Activated T-cell treated with anti-CD3 and anti-CD28 coated beads, Interleukin-2, amount 50 U/mL, for 4 hours (primary cell): ENCODE data around the gene RS1. TPM values are rescaled to one million over a fixed set of nuclear protein-coding genes. Genes with fewer than 3 reads are reported as not detected.

ENCODE experiments used
- ATAC-seq, 2 donors: fragments of 200-7000 bp; cut with Tn5 transposase; one replicate each; pipeline ENCODE4 v1.10.0; 2021
- DNase-seq: peaks from one replicate; pipeline ENCODE4 v3.0.0-alpha.2; 2020
- H3K27me3 Mint-ChIP-seq: one replicate; pipeline ENCODE4 v1.8.0; 2021; ENCODE audit warnings: low read depth, mixed read lengths
- H3K36me3 Mint-ChIP-seq: one replicate; pipeline ENCODE4 v1.8.0; 2022; ENCODE audit warnings: mixed read lengths; ENCODE audit not compliant: insufficient read depth
- H3K4me1 Mint-ChIP-seq: one replicate; pipeline ENCODE4 v1.8.0; 2021; ENCODE audit warnings: low read depth, mixed read lengths
- H3K4me3 Mint-ChIP-seq: one replicate; pipeline ENCODE4 v1.8.0; 2021; ENCODE audit warnings: mild to moderate bottlenecking, moderate library complexity, mixed read lengths
- H3K9me3 Mint-ChIP-seq: one replicate; pipeline ENCODE4 v1.8.0; 2021; ENCODE audit warnings: mixed read lengths
- total RNA-seq, 3 donors: library from RNA; stranded (reverse); gene quantifications; one replicate each; pipeline ENCODE4 v1.2.1, GENCODE V29; 2021

The RS1 gene
- total RNA-seq, 3 donors from 2014 or later = not detected

- no peak overlapping the region for H3K4me3 Mint-ChIP-seq
- ATAC-seq = no peak
- DNase-seq = no peak
These were observed 22.4 kb downstream of the RS1 start for GRCh38 chrX:18649498-18649951.

GRCh38 chrX:18647621-18648020 lies 24.3 kb downstream of the RS1 start:
- Mint-ChIP-seq H3K36me3 (no peaks in the 10 kb centered on the region), H3K27me3 (no peaks in the 10 kb centered on the region), H3K9me3 (no peaks in the 10 kb centered on the region), H3K4me3 (no peak overlapping the region), H3K4me1 (no peaks in the 10 kb centered on the region)
- ATAC-seq (no peak), DNase-seq (no peak)

More at GRCh38 chrX:18649498-18649951, 22.4 kb downstream of the RS1 start:
- no peaks in the 10 kb centered on the region for H3K4me1 Mint-ChIP-seq
- H3K27me3 Mint-ChIP-seq = no peaks in the 10 kb centered on the region
- no peaks in the 10 kb centered on the region for H3K36me3 Mint-ChIP-seq
- no peaks in the 10 kb centered on the region for H3K9me3 Mint-ChIP-seq

GRCh38 chrX:18643853-18644252 lies 28.1 kb downstream of the RS1 start:
- H3K27me3 Mint-ChIP-seq = no peaks in the 10 kb centered on the region
- no peak for DNase-seq
- H3K9me3 Mint-ChIP-seq = no peaks in the 10 kb centered on the region
- H3K4me3 Mint-ChIP-seq = no peak overlapping the region
- no peak for ATAC-seq
- H3K36me3 Mint-ChIP-seq = no peaks in the 10 kb centered on the region
- no peaks in the 10 kb centered on the region for H3K4me1 Mint-ChIP-seq

- H3K4me1 Mint-ChIP-seq = no peaks in the 10 kb centered on the region
- H3K36me3 Mint-ChIP-seq = no peaks in the 10 kb centered on the region
- no peaks in the 10 kb centered on the region for H3K27me3 Mint-ChIP-seq
- no peaks in the 10 kb centered on the region for H3K9me3 Mint-ChIP-seq
- ATAC-seq = no peak
- DNase-seq = no peak
- H3K4me3 Mint-ChIP-seq = no peak overlapping the region
These were observed 28.7 kb downstream of the RS1 start for GRCh38 chrX:18643243-18643642.

GRCh38 chrX:18640686-18641085 lies 31.2 kb downstream of the RS1 start:
- Mint-ChIP-seq H3K9me3 (no peaks in the 10 kb centered on the region), H3K4me3 (no peak overlapping the region), H3K4me1 (no peaks in the 10 kb centered on the region), H3K27me3 (no peaks in the 10 kb centered on the region), H3K36me3 (no peaks in the 10 kb centered on the region)
- no peak for DNase-seq
- no peak for ATAC-seq

- H3K9me3 Mint-ChIP-seq = no peaks in the 10 kb centered on the region
- DNase-seq (no peak), ATAC-seq (no peak)
- H3K4me3 Mint-ChIP-seq = no peak overlapping the region
- no peaks in the 10 kb centered on the region for H3K4me1 Mint-ChIP-seq
- peaks cover 1% of the 10 kb centered on the region for H3K36me3 Mint-ChIP-seq
- no peaks in the 10 kb centered on the region for H3K27me3 Mint-ChIP-seq
These were observed 32.6 kb downstream of the RS1 start for GRCh38 chrX:18639280-18639679.

- Mint-ChIP-seq H3K9me3 (no peaks in the 10 kb centered on the region), H3K4me3 (no peak overlapping the region), H3K4me1 (no peaks in the 10 kb centered on the region), H3K36me3 (peaks cover 1% of the 10 kb centered on the region), H3K27me3 (no peaks in the 10 kb centered on the region)
- DNase-seq = no peak
- no peak for ATAC-seq
These were observed 33.5 kb downstream of the RS1 start for GRCh38 chrX:18638398-18638797.

GRCh38 chrX:18630934-18631333 lies 41.0 kb downstream of the RS1 start:
- no peak for ATAC-seq
- Mint-ChIP-seq H3K4me1 (no peaks in the 10 kb centered on the region), H3K27me3 (no peaks in the 10 kb centered on the region), H3K9me3 (no peaks in the 10 kb centered on the region), H3K36me3 (peaks cover 7% of the 10 kb centered on the region), H3K4me3 (no peak overlapping the region)
- DNase-seq = no peak

- no peak for DNase-seq
- Mint-ChIP-seq H3K4me1 (no peaks in the 10 kb centered on the region), H3K4me3 (no peak overlapping the region), H3K36me3 (peaks cover 6% of the 10 kb centered on the region), H3K27me3 (no peaks in the 10 kb centered on the region), H3K9me3 (no peaks in the 10 kb centered on the region)
- ATAC-seq = no peak
These were observed 47.3 kb downstream of the RS1 start for GRCh38 chrX:18624599-18624998.

- Mint-ChIP-seq H3K27me3 (no peaks in the 10 kb centered on the region), H3K9me3 (no peaks in the 10 kb centered on the region), H3K4me1 (no peaks in the 10 kb centered on the region), H3K36me3 (peaks cover 7% of the 10 kb centered on the region), H3K4me3 (no peak overlapping the region)
- DNase-seq (no peak), ATAC-seq (no peak)
These were observed 51.6 kb downstream of the RS1 start for GRCh38 chrX:18620349-18620748.

- no peak overlapping the region for H3K4me3 Mint-ChIP-seq
- no peaks in the 10 kb centered on the region for H3K4me1 Mint-ChIP-seq
- no peaks in the 10 kb centered on the region for H3K27me3 Mint-ChIP-seq
- DNase-seq (no peak), ATAC-seq (no peak)
- peaks cover 5% of the 10 kb centered on the region for H3K36me3 Mint-ChIP-seq
- no peaks in the 10 kb centered on the region for H3K9me3 Mint-ChIP-seq
These were observed 52.6 kb downstream of the RS1 start for GRCh38 chrX:18619288-18619687.

- Mint-ChIP-seq H3K4me3 (no peak overlapping the region), H3K27me3 (no peaks in the 10 kb centered on the region), H3K9me3 (no peaks in the 10 kb centered on the region), H3K4me1 (no peaks in the 10 kb centered on the region), H3K36me3 (peaks cover 8% of the 10 kb centered on the region)
- no peak for DNase-seq
- ATAC-seq = no peak
These were observed 54.5 kb downstream of the RS1 start for GRCh38 chrX:18617407-18617750.

- Mint-ChIP-seq H3K4me1 (no peaks in the 10 kb centered on the region), H3K4me3 (no peak overlapping the region), H3K36me3 (peaks cover 8% of the 10 kb centered on the region), H3K9me3 (no peaks in the 10 kb centered on the region), H3K27me3 (no peaks in the 10 kb centered on the region)
- ATAC-seq (no peak), DNase-seq (no peak)
These were observed 55.1 kb downstream of the RS1 start for GRCh38 chrX:18616688-18617406.

GRCh38 chrX:18613930-18614639 lies 57.8 kb downstream of the RS1 start:
- no peak for DNase-seq
- H3K9me3 Mint-ChIP-seq = no peaks in the 10 kb centered on the region
- peaks cover 16% of the 10 kb centered on the region for H3K36me3 Mint-ChIP-seq
- ATAC-seq = no peak
- no peaks in the 10 kb centered on the region for H3K4me1 Mint-ChIP-seq
- no peak overlapping the region for H3K4me3 Mint-ChIP-seq
- no peaks in the 10 kb centered on the region for H3K27me3 Mint-ChIP-seq

- no peak for ATAC-seq
These were observed 63.9 kb downstream of the RS1 start for GRCh38 chrX:18607966-18608365.

More at GRCh38 chrX:18607966-18608365, 63.9 kb downstream of the RS1 start:
- Mint-ChIP-seq H3K9me3 (no peaks in the 10 kb centered on the region), H3K4me1 (no peaks in the 10 kb centered on the region), H3K4me3 (no peak overlapping the region), H3K36me3 (peaks cover 22% of the 10 kb centered on the region), H3K27me3 (no peaks in the 10 kb centered on the region)
- no peak for DNase-seq
